CD14-positive monocyte (primary cell): Measurements from ENCODE around the gene TOMM40L. TPM values are rescaled to one million over a fixed set of nuclear protein-coding genes. Genes with fewer than 3 reads are reported as not detected.

Source experiments
- DNase-seq, 3 donors: peaks; one replicate each; pipeline ENCODE4 v3.0.0-alpha.2; 2011 to 2022
- H2AFZ ChIP-seq: 2 replicates; pipeline ENCODE4 v1.6.0; 2012; ENCODE audit warnings: mild to moderate bottlenecking, low read depth, low read length, inconsistent platforms; ENCODE audit not compliant: insufficient read depth, poor library complexity, severe bottlenecking
- H3K27ac ChIP-seq, 2 donors: 1 replicate in 1 of 2; 2 replicates in 1 of 2; pipeline ENCODE4 v1.5.1; 2012 to 2013; ENCODE audit warnings: low read length in 2 of 2, control low read depth in 1 of 2, inconsistent platforms in 1 of 2, low read depth in 1 of 2, mild to moderate bottlenecking in 1 of 2
- H3K27me3 ChIP-seq, 2 donors: one replicate each; pipeline versions ENCODE4 v1.6.0 to v1.6.1; 2011 to 2013; ENCODE audit warnings: low read length in 2 of 2; ENCODE audit not compliant: control insufficient read depth in 2 of 2, insufficient read depth in 2 of 2
- H3K36me3 ChIP-seq, 2 donors: replicated peaks in 1 of 2; 1 replicate in 1 of 2; 2 replicates in 1 of 2; pipeline versions ENCODE4 v1.5.1 to v1.6.1; 2012 to 2013; ENCODE audit warnings: low read length in 2 of 2, control low read depth in 1 of 2, inconsistent platforms in 1 of 2, mild to moderate bottlenecking in 1 of 2; ENCODE audit not compliant: insufficient read depth in 2 of 2, control insufficient read depth in 1 of 2
- H3K4me1 ChIP-seq, 2 donors: 1 replicate in 1 of 2; 2 replicates in 1 of 2; pipeline versions ENCODE4 v1.5.1 to v1.6.1; 2012 to 2013; ENCODE audit warnings: low read length in 2 of 2, control low read depth in 1 of 2, inconsistent platforms in 1 of 2, mild to moderate bottlenecking in 1 of 2, moderate library complexity in 1 of 2; ENCODE audit not compliant: insufficient read depth in 2 of 2, control insufficient read depth in 1 of 2
- H3K4me2 ChIP-seq: replicated peaks from 2 replicates; pipeline ENCODE3; 2012; ENCODE audit warnings: low read length, moderate library complexity, mild to moderate bottlenecking; ENCODE audit not compliant: poor library complexity, severe bottlenecking; ENCODE audit errors: extremely low read depth
- H3K4me3 ChIP-seq, 3 experiments: fragments of 200-600 bp in 1 of 3; sonication (generic) in 1 of 3; replicated peaks in 1 of 3; 1 replicate in 2 of 3; 2 replicates in 1 of 3; pipeline ENCODE4 v1.5.1; 2011 to 2013; ENCODE audit warnings: low read length in 3 of 3, mild to moderate bottlenecking in 3 of 3, control low read depth in 2 of 3, low read depth in 2 of 3, inconsistent platforms in 1 of 3, moderate library complexity in 1 of 3
- H3K79me2 ChIP-seq: 2 replicates; pipeline ENCODE4 v1.6.0; 2012; ENCODE audit warnings: mild to moderate bottlenecking, control low read depth, inconsistent platforms, low read length, moderate library complexity; ENCODE audit not compliant: insufficient read depth
- H3K9ac ChIP-seq: 2 replicates; pipeline ENCODE4 v1.6.0; 2017; ENCODE audit warnings: low read length, mild to moderate bottlenecking; ENCODE audit not compliant: insufficient read depth, poor library complexity, severe bottlenecking
- H3K9me3 ChIP-seq, 2 donors: replicated peaks in 1 of 2; 1 replicate in 1 of 2; 2 replicates in 1 of 2; pipeline versions ENCODE4 v1.5.1 to v1.6.1; 2012 to 2013; ENCODE audit warnings: low read length in 2 of 2, control low read depth in 1 of 2; ENCODE audit not compliant: control insufficient read depth in 1 of 2, insufficient read depth in 1 of 2
- H4K20me1 ChIP-seq: 2 replicates; pipeline ENCODE4 v1.6.0; 2012; ENCODE audit warnings: mild to moderate bottlenecking, low read length, control low read depth, moderate library complexity; ENCODE audit not compliant: insufficient read depth
- H3K27ac Mint-ChIP-seq, 7 donors: one replicate each; pipeline ENCODE4 v1.8.0; 2020; ENCODE audit warnings: mild to moderate bottlenecking in 7 of 7, mixed read lengths in 7 of 7, moderate library complexity in 6 of 7, inconsistent platforms in 2 of 7
- H3K27me3 Mint-ChIP-seq, 3 donors: one replicate each; pipeline ENCODE4 v1.8.0; 2021 to 2022; ENCODE audit warnings: low read depth in 3 of 3, mild to moderate bottlenecking in 3 of 3, mixed read lengths in 3 of 3, moderate library complexity in 3 of 3, inconsistent platforms in 1 of 3
- H3K36me3 Mint-ChIP-seq, 2 donors: one replicate each; pipeline ENCODE4 v1.8.0; 2020; ENCODE audit warnings: mixed read lengths in 2 of 2, inconsistent platforms in 1 of 2, mild to moderate bottlenecking in 1 of 2
- H3K4me1 Mint-ChIP-seq: one replicate; pipeline ENCODE4 v1.8.0; 2020; ENCODE audit warnings: mild to moderate bottlenecking, mixed read lengths
- H3K4me3 Mint-ChIP-seq, 2 donors: one replicate each; pipeline ENCODE4 v1.8.0; 2020; ENCODE audit warnings: mild to moderate bottlenecking in 2 of 2, mixed read lengths in 2 of 2, moderate library complexity in 1 of 2
- H3K9me3 Mint-ChIP-seq, 7 donors: one replicate each; pipeline ENCODE4 v1.8.0; 2020 to 2022; ENCODE audit warnings: mixed read lengths in 7 of 7, mild to moderate bottlenecking in 6 of 7, moderate library complexity in 6 of 7, inconsistent platforms in 2 of 7
- WGBS: methylation state at CpG from one replicate; pipeline ENCODE4 v1.1.5; 2013; ENCODE audit warnings: missing lambda C conversion rate; ENCODE audit not compliant: insufficient coverage; 5-methylcytosine and 5-hydroxymethylcytosine counted together
- intact Hi-C, 2 donors: fragments of 100-400 bp; cut with micrococcal nuclease; formaldehyde crosslinking; loops; one replicate each; pipeline versions ENCODE4 v1.15.0 to v1.15.1; 2023
- polyA plus RNA-seq, 3 donors: library from polyadenylated mRNA; depleted of rRNA in 1 of 3; unstranded in 2 of 3; stranded (reverse) in 1 of 3; fragments of 300-500 nt in 2 of 3; fragments of >200 nt in 1 of 3; fragmentation: Illumina TruSeq in 2 of 3; gene quantifications; 1 replicate in 2 of 3; 2 replicates in 1 of 3; pipeline ENCODE4 v1.2.3, GENCODE V29; 2012 to 2021
- TF ChIP-seq, protein P1 (sequence below): fragments of 200-600 bp; IDR thresholded peaks from one replicate; pipeline ENCODE4 v1.8.0; 2022; ENCODE audit warnings: antibody characterized with exemption, mild to moderate bottlenecking

TOMM40L gene
- polyA plus RNA-seq, 3 donors, result 3.8 to 31.5 (median 5.2) TPM

DNA sequence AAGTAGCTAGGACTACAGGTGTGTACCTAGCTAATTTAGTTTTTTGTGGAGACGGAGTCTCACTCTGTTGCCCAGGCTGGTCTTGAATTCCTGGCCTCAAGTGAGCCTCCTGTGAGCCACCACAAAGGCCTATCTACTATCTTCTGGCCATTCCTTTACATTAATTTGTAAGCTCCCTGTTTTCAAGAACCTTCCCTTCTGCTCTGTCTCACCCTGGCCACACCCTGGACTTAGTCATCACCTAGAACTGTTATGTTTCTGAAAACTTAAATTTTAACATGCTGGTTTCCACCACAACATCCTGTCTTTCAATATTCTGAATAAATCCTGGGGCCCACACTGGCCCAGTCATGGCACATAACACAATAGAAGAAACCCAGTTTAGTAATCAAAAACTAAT, 43.6 kb upstream of the TOMM40L start:
- peak overlapping the region; percentile 45 for H2AFZ ChIP-seq
- peak overlapping the region; percentile 79 to 97 (median 92) for H3K27ac Mint-ChIP-seq
- peaks cover under 1% of the 10 kb centered on the region for H3K79me2 ChIP-seq
- H3K9ac ChIP-seq, result peak overlapping the region; percentile 24
- H3K9me3 Mint-ChIP-seq, result no peaks in the 10 kb centered on the region
- H3K4me3 ChIP-seq, result peak overlapping the region in 1 of 3 experiments; percentile 12
- DNase-seq, result peak; percentile 73 to 80 (median 76)
- WGBS, result no CpG with 5 or more reads among the region's 1 CpG
- no peaks in the 10 kb centered on the region for H3K27me3 ChIP-seq
- peak overlapping the region; percentile 81 to 86 for H3K27ac ChIP-seq
- peaks cover 70 to 77% of the 10 kb centered on the region in 2 donors for H3K4me1 ChIP-seq
- H3K36me3 Mint-ChIP-seq, result peaks cover 0 to 3% of the 10 kb centered on the region in 2 donors
- H3K4me3 Mint-ChIP-seq, result peak overlapping the region; percentile 3 to 18
- H3K4me1 Mint-ChIP-seq, result peaks cover 72% of the 10 kb centered on the region
- H3K36me3 ChIP-seq, result no peaks in the 10 kb centered on the region
- intact Hi-C loops, result no loop called here
- H4K20me1 ChIP-seq, result no peaks in the 10 kb centered on the region
- TF ChIP-seq, protein P1, sequence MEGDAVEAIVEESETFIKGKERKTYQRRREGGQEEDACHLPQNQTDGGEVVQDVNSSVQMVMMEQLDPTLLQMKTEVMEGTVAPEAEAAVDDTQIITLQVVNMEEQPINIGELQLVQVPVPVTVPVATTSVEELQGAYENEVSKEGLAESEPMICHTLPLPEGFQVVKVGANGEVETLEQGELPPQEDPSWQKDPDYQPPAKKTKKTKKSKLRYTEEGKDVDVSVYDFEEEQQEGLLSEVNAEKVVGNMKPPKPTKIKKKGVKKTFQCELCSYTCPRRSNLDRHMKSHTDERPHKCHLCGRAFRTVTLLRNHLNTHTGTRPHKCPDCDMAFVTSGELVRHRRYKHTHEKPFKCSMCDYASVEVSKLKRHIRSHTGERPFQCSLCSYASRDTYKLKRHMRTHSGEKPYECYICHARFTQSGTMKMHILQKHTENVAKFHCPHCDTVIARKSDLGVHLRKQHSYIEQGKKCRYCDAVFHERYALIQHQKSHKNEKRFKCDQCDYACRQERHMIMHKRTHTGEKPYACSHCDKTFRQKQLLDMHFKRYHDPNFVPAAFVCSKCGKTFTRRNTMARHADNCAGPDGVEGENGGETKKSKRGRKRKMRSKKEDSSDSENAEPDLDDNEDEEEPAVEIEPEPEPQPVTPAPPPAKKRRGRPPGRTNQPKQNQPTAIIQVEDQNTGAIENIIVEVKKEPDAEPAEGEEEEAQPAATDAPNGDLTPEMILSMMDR, result no peak
- peaks cover 0 to 1% (median 0%) of the 10 kb centered on the region in 3 donors for H3K27me3 Mint-ChIP-seq
- H3K4me2 ChIP-seq, result peak overlapping the region; percentile 50
- H3K9me3 ChIP-seq, result no peaks in the 10 kb centered on the region

DNA sequence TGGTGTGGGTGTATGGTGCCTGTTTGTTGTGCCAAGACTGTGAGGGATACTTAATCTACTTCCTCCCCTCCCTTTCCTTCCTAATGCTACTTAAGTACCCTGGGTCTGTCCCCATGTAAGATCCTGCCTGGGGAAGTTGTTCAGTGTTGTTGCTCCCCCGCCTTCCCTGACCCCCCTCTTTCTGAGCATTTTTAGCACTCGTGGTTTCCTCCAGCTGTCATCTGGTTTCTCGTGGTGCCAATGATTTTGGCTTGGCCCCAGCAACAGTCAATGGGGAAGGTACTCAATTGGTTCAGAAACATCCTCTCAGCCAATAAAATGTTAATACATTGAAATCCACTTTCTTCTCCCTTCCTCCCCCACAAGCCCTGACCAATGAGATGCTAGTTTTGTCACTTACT, 40.6 kb upstream of the TOMM40L start:
- H3K36me3 Mint-ChIP-seq, result peaks cover 0 to 4% of the 10 kb centered on the region in 2 donors
- Histone ChIP-seq H3K27me3 (no peaks in the 10 kb centered on the region), H3K36me3 (no peaks in the 10 kb centered on the region), H3K4me1 (peaks cover 83 to 87% of the 10 kb centered on the region in 2 donors), H3K9ac (peak overlapping the region; percentile 39), H4K20me1 (no peaks in the 10 kb centered on the region), H3K9me3 (no peaks in the 10 kb centered on the region), H2AFZ (no peak overlapping the region), H3K27ac (peak overlapping the region; percentile 82 to 96), H3K4me2 (peak overlapping the region; percentile 31), H3K4me3 (peak overlapping the region in 1 of 3 experiments; percentile 45), H3K79me2 (no peaks in the 10 kb centered on the region)
- 0% methylated on average over 2 of the region's 3 CpGs for WGBS
- peak overlapping the region; percentile 98 to 99 (median 99) for H3K27ac Mint-ChIP-seq
- peak overlapping the region in 1 of 2 donors; percentile 64 for H3K4me3 Mint-ChIP-seq
- H3K9me3 Mint-ChIP-seq, result no peaks in the 10 kb centered on the region
- H3K27me3 Mint-ChIP-seq, result peaks cover 0 to 4% (median 1%) of the 10 kb centered on the region in 3 donors
- TF ChIP-seq, protein P1, result no peak
- intact Hi-C loops, result no loop called here
- DNase-seq, result peak; percentile 93 to 96 (median 94)
- H3K4me1 Mint-ChIP-seq, result peaks cover 86% of the 10 kb centered on the region
